Activated CD4-positive, alpha-beta T cell treated with anti-CD3 and anti-CD28 coated beads, Interleukin-2, amount 50 U/mL, for 16 hours (primary cell): ENCODE results near the gene BATF3.
"Not testable (repeated sequence)": the region's sequence is repeated elsewhere in the genome, so short reads cannot be mapped to it uniquely, and the experiment has no call there.

Experiments used
- DNase-seq: peaks from one replicate; pipeline ENCODE4 v3.0.0-alpha.2; 2020

The BATF3 gene

GRCh38 chr1:212655668-212656440 is 43.8 kb downstream of the BATF3 start:
- no peak for DNase-seq

GRCh38 chr1:212652609-212653008 is 47.0 kb downstream of the BATF3 start:
- no peak for DNase-seq

- no peak for DNase-seq
Observed at GRCh38 chr1:212651977-212652376, 47.7 kb downstream of the BATF3 start.

GRCh38 chr1:212651521-212651920 is 48.1 kb downstream of the BATF3 start:
- DNase-seq: no peak

- no peak for DNase-seq
Observed at GRCh38 chr1:212650228-212650627, 49.4 kb downstream of the BATF3 start.

GRCh38 chr1:212649020-212649419 is 50.6 kb downstream of the BATF3 start:
- no peak for DNase-seq

GRCh38 chr1:212648431-212648830 is 51.2 kb downstream of the BATF3 start:
- DNase-seq: no peak

- no peak for DNase-seq
Observed at GRCh38 chr1:212647004-212647403, 52.6 kb downstream of the BATF3 start.

- DNase-seq: no peak
Observed at GRCh38 chr1:212646588-212646987, 53.1 kb downstream of the BATF3 start.

GRCh38 chr1:212645546-212646543 is 53.8 kb downstream of the BATF3 start:
- no peak for DNase-seq

GRCh38 chr1:212644866-212645545 is 54.6 kb downstream of the BATF3 start:
- DNase-seq: no peak

GRCh38 chr1:212643877-212644276 is 55.8 kb downstream of the BATF3 start:
- no peak for DNase-seq

GRCh38 chr1:212641956-212642355 is 57.7 kb downstream of the BATF3 start:
- no peak for DNase-seq

GRCh38 chr1:212640223-212640878 is 59.3 kb downstream of the BATF3 start:
- no peak for DNase-seq

- DNase-seq: not testable (repeated sequence)
Observed at GRCh38 chr1:212639524-212639923, 60.1 kb downstream of the BATF3 start.

GRCh38 chr1:212638492-212639151 is 61.0 kb downstream of the BATF3 start:
- no peak for DNase-seq

GRCh38 chr1:212637902-212638301 is 61.7 kb downstream of the BATF3 start:
- no peak for DNase-seq
